IPS-15b (cell line): Measurements from ENCODE around the gene CITED4.
A peak's percentile ranks its signal among the peaks of the same experiment; 100 is the strongest.

ENCODE experiments used
- H3K27me3 ChIP-seq: one replicate; pipeline ENCODE4 v1.6.1; 2013; ENCODE audit warnings: low read length; ENCODE audit not compliant: control insufficient read depth, insufficient read depth
- H3K36me3 ChIP-seq: one replicate; pipeline ENCODE4 v1.6.1; 2013; ENCODE audit warnings: low read length; ENCODE audit not compliant: control insufficient read depth, insufficient read depth
- H3K4me1 ChIP-seq: one replicate; pipeline ENCODE4 v1.6.1; 2013; ENCODE audit warnings: mild to moderate bottlenecking, low read length; ENCODE audit not compliant: control insufficient read depth, insufficient read depth
- H3K4me3 ChIP-seq: one replicate; pipeline ENCODE4 v1.5.1; 2013; ENCODE audit warnings: low read depth, low read length
- H3K9ac ChIP-seq: one replicate; pipeline ENCODE4 v1.6.1; 2013; ENCODE audit warnings: low read depth, mild to moderate bottlenecking, low read length
- H3K9me3 ChIP-seq: one replicate; pipeline ENCODE4 v1.6.1; 2013; ENCODE audit warnings: mild to moderate bottlenecking, low read length; ENCODE audit not compliant: control insufficient read depth, insufficient read depth

The CITED4 gene

GRCh38 chr1:40838045-40838979, 23.9 kb downstream of the CITED4 start:
- no peaks in the 10 kb centered on the region for H3K27me3 ChIP-seq
- H3K36me3 ChIP-seq = no peaks in the 10 kb centered on the region
- H3K9ac ChIP-seq = no peak overlapping the region
- no peaks in the 10 kb centered on the region for H3K4me1 ChIP-seq
- no peaks in the 10 kb centered on the region for H3K9me3 ChIP-seq
- H3K4me3 ChIP-seq = no peak overlapping the region

DNA sequence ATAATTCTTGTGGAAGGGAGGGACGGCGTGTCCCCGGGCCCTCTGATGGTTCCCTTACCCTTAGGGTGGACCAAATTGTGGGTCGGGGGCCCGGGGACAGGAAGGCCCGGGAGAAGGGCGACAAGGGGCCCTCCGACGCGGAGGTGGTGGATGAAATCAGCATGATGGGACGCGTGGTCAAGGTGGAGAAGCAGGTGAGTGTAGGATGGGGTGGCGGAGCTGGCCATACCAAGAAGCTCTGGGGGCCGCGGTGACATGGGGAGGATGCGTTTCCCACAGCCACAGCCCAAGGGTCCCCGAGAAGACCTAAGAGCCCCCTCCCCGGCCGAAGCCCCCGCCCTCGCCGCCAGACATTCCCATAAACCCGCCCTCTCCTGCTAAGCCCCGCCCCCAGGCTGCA, 24.6 kb downstream of the CITED4 start:
- H3K9me3 ChIP-seq = no peaks in the 10 kb centered on the region
- no peaks in the 10 kb centered on the region for H3K4me1 ChIP-seq
- no peaks in the 10 kb centered on the region for H3K27me3 ChIP-seq
- H3K9ac ChIP-seq = no peak overlapping the region
- no peaks in the 10 kb centered on the region for H3K36me3 ChIP-seq
- H3K4me3 ChIP-seq = no peak overlapping the region

DNA sequence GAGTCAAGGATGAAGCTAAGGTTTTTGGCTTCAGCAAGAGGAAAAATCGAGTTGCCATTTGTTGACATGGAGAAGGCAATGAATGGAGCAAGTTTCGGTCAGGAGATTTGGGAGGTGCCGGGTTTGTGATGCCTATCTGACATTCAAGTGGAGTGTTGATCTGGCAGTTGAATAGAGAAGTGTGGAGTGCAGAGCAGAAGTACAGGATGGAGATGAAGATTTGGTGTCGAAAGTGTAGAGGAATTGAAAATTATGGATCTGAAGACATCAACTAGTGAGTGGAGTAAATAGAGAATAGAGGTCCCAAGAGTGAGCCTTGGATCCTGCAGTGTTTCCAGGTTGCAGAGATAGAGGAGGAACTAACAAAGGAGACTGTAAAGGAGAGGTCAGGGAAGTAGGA, 25.9 kb downstream of the CITED4 start:
- no peak overlapping the region for H3K9ac ChIP-seq
- no peaks in the 10 kb centered on the region for H3K27me3 ChIP-seq
- no peak overlapping the region for H3K4me3 ChIP-seq
- H3K36me3 ChIP-seq = no peaks in the 10 kb centered on the region
- H3K9me3 ChIP-seq = no peaks in the 10 kb centered on the region
- H3K4me1 ChIP-seq = no peaks in the 10 kb centered on the region

GRCh38 chr1:40834968-40835545, 27.1 kb downstream of the CITED4 start:
- H3K4me1 ChIP-seq = no peaks in the 10 kb centered on the region
- no peaks in the 10 kb centered on the region for H3K36me3 ChIP-seq
- H3K9me3 ChIP-seq = no peaks in the 10 kb centered on the region
- H3K27me3 ChIP-seq = no peaks in the 10 kb centered on the region
- no peak overlapping the region for H3K4me3 ChIP-seq
- H3K9ac ChIP-seq = no peak overlapping the region

GRCh38 chr1:40833979-40834378, 28.2 kb downstream of the CITED4 start:
- Histone ChIP-seq H3K4me3 (no peak overlapping the region), H3K36me3 (no peaks in the 10 kb centered on the region), H3K9ac (no peak overlapping the region), H3K4me1 (no peaks in the 10 kb centered on the region), H3K9me3 (no peaks in the 10 kb centered on the region), H3K27me3 (no peaks in the 10 kb centered on the region)

GRCh38 chr1:40831001-40831732, 31.0 kb downstream of the CITED4 start:
- Histone ChIP-seq H3K9me3 (no peaks in the 10 kb centered on the region), H3K27me3 (no peaks in the 10 kb centered on the region), H3K4me3 (no peak overlapping the region), H3K9ac (no peak overlapping the region), H3K4me1 (no peaks in the 10 kb centered on the region), H3K36me3 (no peaks in the 10 kb centered on the region)

GRCh38 chr1:40830419-40830943, 31.7 kb downstream of the CITED4 start:
- Histone ChIP-seq H3K4me3 (no peak overlapping the region), H3K9ac (no peak overlapping the region), H3K4me1 (peaks cover 2% of the 10 kb centered on the region), H3K27me3 (no peaks in the 10 kb centered on the region), H3K9me3 (no peaks in the 10 kb centered on the region), H3K36me3 (no peaks in the 10 kb centered on the region)

- H3K9ac ChIP-seq = no peak overlapping the region
- H3K9me3 ChIP-seq = no peaks in the 10 kb centered on the region
- H3K4me3 ChIP-seq = no peak overlapping the region
- H3K36me3 ChIP-seq = no peaks in the 10 kb centered on the region
- peaks cover 7% of the 10 kb centered on the region for H3K4me1 ChIP-seq
- H3K27me3 ChIP-seq = no peaks in the 10 kb centered on the region
Observed at GRCh38 chr1:40829631-40830245, 32.4 kb downstream of the CITED4 start.

DNA sequence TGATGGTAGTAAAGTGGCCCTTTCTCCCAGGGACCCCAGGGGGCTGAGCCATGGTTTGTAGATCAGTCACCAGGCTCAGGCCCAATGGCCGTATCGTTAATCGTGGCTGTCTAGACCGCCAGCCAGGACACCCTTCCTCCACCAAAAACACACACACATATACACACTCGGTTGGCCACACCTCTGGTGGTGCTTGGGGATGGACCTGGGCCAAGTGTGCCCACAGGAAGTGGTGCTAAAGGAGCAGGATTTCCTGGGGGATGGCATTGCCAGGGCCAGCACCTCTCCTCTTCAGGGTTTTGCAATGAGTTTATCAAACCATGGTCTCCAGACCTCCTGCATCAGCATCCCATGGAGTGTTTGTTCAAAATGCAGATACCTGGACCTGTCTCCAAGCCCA, 36.2 kb downstream of the CITED4 start:
- H3K9ac ChIP-seq = peak overlapping the region; percentile 37
- no peaks in the 10 kb centered on the region for H3K27me3 ChIP-seq
- H3K36me3 ChIP-seq = no peaks in the 10 kb centered on the region
- no peaks in the 10 kb centered on the region for H3K9me3 ChIP-seq
- H3K4me3 ChIP-seq = no peak overlapping the region
- H3K4me1 ChIP-seq = peaks cover 7% of the 10 kb centered on the region

- Histone ChIP-seq H3K9ac (peak overlapping the region; percentile 37), H3K4me3 (peak overlapping the region; percentile 18)
Observed at GRCh38 chr1:40825435-40825788, 36.8 kb downstream of the CITED4 start.

GRCh38 chr1:40824591-40825434, 37.4 kb downstream of the CITED4 start:
- Histone ChIP-seq H3K36me3 (no peaks in the 10 kb centered on the region), H3K4me1 (peaks cover 9% of the 10 kb centered on the region), H3K9ac (peak overlapping the region; percentile 37), H3K4me3 (peak overlapping the region; percentile 18), H3K27me3 (no peaks in the 10 kb centered on the region), H3K9me3 (no peaks in the 10 kb centered on the region)

More at GRCh38 chr1:40825435-40825788, 36.8 kb downstream of the CITED4 start:
- Histone ChIP-seq H3K4me1 (peaks cover 7% of the 10 kb centered on the region), H3K36me3 (no peaks in the 10 kb centered on the region), H3K9me3 (no peaks in the 10 kb centered on the region), H3K27me3 (no peaks in the 10 kb centered on the region)
